IMR-90 (cell line): ENCODE measurements around the gene PPARG. TPM values are rescaled to one million over a fixed set of nuclear protein-coding genes. Genes with fewer than 3 reads are reported as not detected.

Source experiments
- ATAC-seq: fragments of 200-7000 bp; cut with Tn5 transposase; 2 replicates; pipeline ENCODE4 v1.9.1; 2020; ENCODE audit warnings: low read depth, mild to moderate bottlenecking, moderate library complexity
- BruUV-seq: library from RNA; stranded (reverse); fragments of 400-500 nt; replicated peaks from 2 replicates; lab custom pipeline; 2021; lab: Mats Ljungman, UMichigan
- CTCF ChIA-PET: fragments of 300-600 bp; formaldehyde crosslinking; extraction: SDS; loops from one replicate; lab custom pipeline; 2021; ENCODE audit warnings: antibody characterized with exemption; lab: Yijun Ruan, JAX
- POLR2A ChIA-PET: fragments of 300-600 bp; sonication (Branson Sonifier 250); formaldehyde crosslinking; loops from one replicate; lab custom pipeline; 2022; ENCODE audit warnings: antibody characterized with exemption; ENCODE audit not compliant: unreplicated experiment; lab: Charles Lee
- DNase-seq: peaks from one replicate; pipeline ENCODE4 v3.0.0; 2013
- H2AFZ ChIP-seq: replicated peaks from 2 replicates; pipeline ENCODE3; 2013; ENCODE audit warnings: low read length, mild to moderate bottlenecking; ENCODE audit not compliant: poor library complexity
- H2AK5ac ChIP-seq: 2 replicates; pipeline ENCODE4 v1.6.1; 2013; ENCODE audit warnings: low read depth, low read length, inconsistent platforms
- H2AK9ac ChIP-seq: replicated peaks from 2 replicates; pipeline ENCODE3; 2013; ENCODE audit warnings: mild to moderate bottlenecking, low read depth, low read length, moderate library complexity; ENCODE audit not compliant: poor library complexity
- H2BK120ac ChIP-seq: 2 replicates; pipeline ENCODE4 v1.6.1; 2013; ENCODE audit warnings: low read depth, low read length, inconsistent platforms
- H2BK15ac ChIP-seq: 3 replicates; pipeline ENCODE4 v1.6.1; 2013; ENCODE audit warnings: low read depth, low read length, inconsistent platforms
- H2BK20ac ChIP-seq: 2 replicates; pipeline ENCODE4 v1.6.1; 2013; ENCODE audit warnings: low read depth, mild to moderate bottlenecking, inconsistent platforms, low read length, moderate library complexity
- H2BK5ac ChIP-seq: 2 replicates; pipeline ENCODE4 v1.6.1; 2013; ENCODE audit warnings: mild to moderate bottlenecking, low read depth, low read length, inconsistent platforms; ENCODE audit not compliant: poor library complexity, severe bottlenecking
- H3K14ac ChIP-seq: replicated peaks from 2 replicates; pipeline ENCODE4 v1.6.1; 2013; ENCODE audit warnings: low read depth, low read length, inconsistent platforms
- H3K18ac ChIP-seq: 2 replicates; pipeline ENCODE4 v1.6.1; 2013; ENCODE audit warnings: low read depth, low read length, control low read depth
- H3K23ac ChIP-seq: 2 replicates; pipeline ENCODE4 v1.6.1; 2013; ENCODE audit warnings: low read depth, low read length, inconsistent platforms
- H3K27ac ChIP-seq: 2 replicates; pipeline ENCODE4 v1.5.1; 2013; ENCODE audit warnings: mild to moderate bottlenecking, control low read depth, low read length; ENCODE audit not compliant: insufficient read depth
- H3K27me3 ChIP-seq: 2 replicates; pipeline ENCODE4 v1.6.1; 2013; ENCODE audit warnings: low read length; ENCODE audit not compliant: control insufficient read depth, insufficient read depth
- H3K36me3 ChIP-seq: 2 replicates; pipeline ENCODE4 v1.6.1; 2013; ENCODE audit warnings: low read length, mixed read lengths; ENCODE audit not compliant: control insufficient read depth, insufficient read depth
- H3K4ac ChIP-seq: 2 replicates; pipeline ENCODE4 v1.6.1; 2013; ENCODE audit warnings: low read depth, low read length, inconsistent platforms
- H3K4me1 ChIP-seq: 2 replicates; pipeline ENCODE4 v1.6.1; 2013; ENCODE audit warnings: low read length, mixed read lengths; ENCODE audit not compliant: control insufficient read depth, insufficient read depth
- H3K4me2 ChIP-seq: 2 replicates; pipeline ENCODE4 v1.6.1; 2013; ENCODE audit warnings: low read depth, mild to moderate bottlenecking, control low read depth, low read length, moderate library complexity
- H3K4me3 ChIP-seq: 2 replicates; pipeline ENCODE4 v1.5.1; 2013; ENCODE audit warnings: low read depth, mild to moderate bottlenecking, control low read depth, low read length, moderate library complexity; ENCODE audit not compliant: insufficient read depth
- H3K56ac ChIP-seq: 2 replicates; pipeline ENCODE4 v1.6.1; 2013; ENCODE audit warnings: low read length, inconsistent platforms; ENCODE audit not compliant: insufficient read depth; ENCODE audit errors: extremely low read depth
- H3K79me1 ChIP-seq, 2 experiments: 2 replicates each; pipeline ENCODE4 v1.6.1; 2013; ENCODE audit warnings: low read length in 2 of 2, inconsistent platforms in 1 of 2, low read depth in 1 of 2
- H3K9ac ChIP-seq: 2 replicates; pipeline ENCODE4 v1.6.1; 2013; ENCODE audit warnings: low read depth, low read length, control low read depth
- H3K9me1 ChIP-seq: 2 replicates; pipeline ENCODE4 v1.6.1; 2013; ENCODE audit warnings: low read length, inconsistent platforms; ENCODE audit not compliant: insufficient read depth
- H3K9me3 ChIP-seq: 2 replicates; pipeline ENCODE4 v1.6.1; 2013; ENCODE audit warnings: low read length; ENCODE audit not compliant: control insufficient read depth, insufficient read depth
- H4K20me1 ChIP-seq: 2 replicates; pipeline ENCODE4 v1.6.1; 2013; ENCODE audit warnings: low read length, inconsistent platforms; ENCODE audit not compliant: insufficient read depth
- H4K5ac ChIP-seq: 2 replicates; pipeline ENCODE4 v1.6.1; 2013; ENCODE audit warnings: mild to moderate bottlenecking, low read depth, low read length, control low read depth
- H4K8ac ChIP-seq, 2 experiments: 2 replicates each; pipeline ENCODE4 v1.6.1; 2013; ENCODE audit warnings: low read depth in 2 of 2, low read length in 2 of 2, control low read depth in 1 of 2, inconsistent platforms in 1 of 2
- H4K91ac ChIP-seq: 2 replicates; pipeline ENCODE4 v1.6.1; 2013; ENCODE audit warnings: low read depth, low read length, inconsistent platforms; ENCODE audit not compliant: insufficient read depth
- RFX5 ChIP-seq: IDR thresholded peaks from 2 replicates; pipeline ENCODE4 v1.8.0; 2012; ENCODE audit warnings: low read depth, mild to moderate bottlenecking, low read length, moderate library complexity
- SMC3 ChIP-seq: fragments of 150-350 bp; IDR thresholded peaks from 2 replicates; pipeline ENCODE4 v1.6.1; 2016; ENCODE audit warnings: low read depth, mild to moderate bottlenecking, antibody characterized with exemption, low read length, moderate library complexity
- WGBS, 2 experiments: methylation state at CpG; one replicate each; pipeline versions ENCODE4 v1.1.5 to v1.1.7; 2013; ENCODE audit warnings: missing lambda C conversion rate in 2 of 2; ENCODE audit not compliant: insufficient read length in 1 of 2; ENCODE audit errors: extremely low coverage in 2 of 2; 5-methylcytosine and 5-hydroxymethylcytosine counted together
- dilution Hi-C: fragments of 300-500 bp; cut with HindIII; formaldehyde crosslinking; loops from one replicate; pipeline ENCODE4 v1.14.3; 2018; ENCODE audit warnings: low sequenced_read_pairs; ENCODE audit not compliant: unreplicated experiment
- in situ Hi-C: fragments of 300-500 bp; cut with MboI; formaldehyde crosslinking; loops from 3 replicates; pipeline ENCODE4 v1.14.3; 2019; ENCODE audit warnings: low sequenced_read_pairs, inconsistent platforms, mixed read lengths
- intact Hi-C: fragments of 100-400 bp; cut with micrococcal nuclease; formaldehyde crosslinking; loops from 2 replicates; pipeline ENCODE4 v1.10.0; 2022
- polyA plus RNA-seq, 3 experiments: library from polyadenylated mRNA; depleted of rRNA; stranded (reverse); fragments of >200 nt; gene quantifications; 2 replicates each; pipeline ENCODE4 v1.2.3, GENCODE V29; 2012; ENCODE audit warnings: low replicate concordance in 1 of 3
- total RNA-seq: library from RNA; depleted of rRNA; stranded (reverse); fragments of >200 nt; gene quantifications from 2 replicates; pipeline ENCODE4 v1.2.3, GENCODE V29; 2012
- TF ChIP-seq, protein P1 (sequence below): conservative IDR thresholded peaks from 2 replicates; pipeline ENCODE4 v1.5.1; 2012; ENCODE audit warnings: mild to moderate bottlenecking, low read depth, low read length, improper control_type of control experiment

The PPARG gene
- total and polyA plus RNA-seq, 2 of the 4 experiments (the other 2 are of a cell fraction), result 11.2 to 23.8 TPM

DNA sequence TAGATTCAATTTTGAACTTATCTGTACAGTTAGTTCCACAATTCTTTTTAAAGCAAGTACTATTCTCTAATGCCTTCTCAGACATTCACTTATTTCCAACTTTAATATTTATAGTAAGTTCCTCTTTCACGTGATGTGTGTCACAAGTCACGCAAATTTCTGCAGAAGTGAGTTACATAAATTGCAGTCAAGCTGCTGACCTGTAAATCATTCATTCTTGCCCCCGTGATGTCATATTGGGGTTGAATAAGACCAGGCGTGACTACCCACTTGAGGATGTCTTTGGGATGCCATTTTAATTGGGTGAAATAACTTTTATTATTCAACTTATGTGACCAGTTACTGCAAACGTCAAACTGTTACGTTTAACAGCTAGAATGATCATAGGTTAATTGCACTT is 15.1 kb downstream of the PPARG start:
- H3K14ac ChIP-seq, result no peak overlapping the region
- DNase-seq (no peak), ATAC-seq (no peak)
- WGBS, 2 experiments, result no CpG with 5 or more reads among the region's 6 CpGs
- H2AFZ ChIP-seq, result no peak overlapping the region
- ChIA-PET CTCF (no interaction called here), POLR2A (interaction anchor here (0.5 kb wide), 1 partner anchor 26 kb away, joined by 4 read pairs; no protein-coding TSS in a partner anchor)
- in situ Hi-C loops (no loop called here), dilution Hi-C loops (no loop called here), intact Hi-C loops (no loop called here)
- H3K9me3 ChIP-seq, result no peaks in the 10 kb centered on the region
- peak overlapping the region; percentile 40; the same call in 1 of the 3 replicates for H2BK15ac ChIP-seq
- H3K79me1 ChIP-seq, result peaks cover 23 to 50% of the 10 kb centered on the region in 2 experiments
- TF ChIP-seq SMC3 (no peak), RFX5 (no peak)
- TF ChIP-seq, protein P1, sequence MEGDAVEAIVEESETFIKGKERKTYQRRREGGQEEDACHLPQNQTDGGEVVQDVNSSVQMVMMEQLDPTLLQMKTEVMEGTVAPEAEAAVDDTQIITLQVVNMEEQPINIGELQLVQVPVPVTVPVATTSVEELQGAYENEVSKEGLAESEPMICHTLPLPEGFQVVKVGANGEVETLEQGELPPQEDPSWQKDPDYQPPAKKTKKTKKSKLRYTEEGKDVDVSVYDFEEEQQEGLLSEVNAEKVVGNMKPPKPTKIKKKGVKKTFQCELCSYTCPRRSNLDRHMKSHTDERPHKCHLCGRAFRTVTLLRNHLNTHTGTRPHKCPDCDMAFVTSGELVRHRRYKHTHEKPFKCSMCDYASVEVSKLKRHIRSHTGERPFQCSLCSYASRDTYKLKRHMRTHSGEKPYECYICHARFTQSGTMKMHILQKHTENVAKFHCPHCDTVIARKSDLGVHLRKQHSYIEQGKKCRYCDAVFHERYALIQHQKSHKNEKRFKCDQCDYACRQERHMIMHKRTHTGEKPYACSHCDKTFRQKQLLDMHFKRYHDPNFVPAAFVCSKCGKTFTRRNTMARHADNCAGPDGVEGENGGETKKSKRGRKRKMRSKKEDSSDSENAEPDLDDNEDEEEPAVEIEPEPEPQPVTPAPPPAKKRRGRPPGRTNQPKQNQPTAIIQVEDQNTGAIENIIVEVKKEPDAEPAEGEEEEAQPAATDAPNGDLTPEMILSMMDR, result no peak
- no peak overlapping the region for H3K56ac ChIP-seq
- H3K4me1 ChIP-seq, result peaks cover 7% of the 10 kb centered on the region
- peak overlapping the region; percentile 37; the same call in 1 of the 2 replicates for H3K18ac ChIP-seq
- H4K8ac ChIP-seq, result 0 out of 4 replicates have a peak overlapping the region, but pooled peaks of 1 of the 2 experiments have one; percentile 47
- H3K9me1 ChIP-seq, result peaks cover 29% of the 10 kb centered on the region
- no peak overlapping the region for H3K4me3 ChIP-seq
- no peak overlapping the region for H4K5ac ChIP-seq
- H3K4ac ChIP-seq, result peak overlapping the region; percentile 67; the same call in 1 of the 2 replicates
- H3K4me2 ChIP-seq, result no peak overlapping the region
- no peak overlapping the region for H3K9ac ChIP-seq
- H2BK5ac ChIP-seq, result peak overlapping the region; percentile 80
- H4K91ac ChIP-seq, result no peak overlapping the region
- peak overlapping the region; percentile 69; the same call in 1 of the 2 replicates for H2BK20ac ChIP-seq
- no TSS peak for BruUV-seq
- H4K20me1 ChIP-seq, result no peaks in the 10 kb centered on the region; the same call in 1 of the 2 replicates
- H3K36me3 ChIP-seq, result no peaks in the 10 kb centered on the region
- H2AK5ac ChIP-seq, result no peak overlapping the region; the same call in 1 of the 2 replicates
- H3K23ac ChIP-seq, result no peak overlapping the region
- H3K27me3 ChIP-seq, result no peaks in the 10 kb centered on the region
- no peak overlapping the region for H2AK9ac ChIP-seq
- peak overlapping the region; percentile 51; the same call in 1 of the 2 replicates for H2BK120ac ChIP-seq
- H3K27ac ChIP-seq, result no peak overlapping the region
